Naive thymus-derived CD8-positive, alpha-beta T cell (primary cell): ENCODE results near the gene DSCAM. TPM values are rescaled to one million over a fixed set of nuclear protein-coding genes. Genes with fewer than 3 reads are reported as not detected.

Experiments used
- ATAC-seq, 2 donors: fragments of 150-1000 bp; cut with Tn5 transposase in 1 of 2; sonication (Bioruptor Pico), chemical (Tn5 transposase) in 1 of 2; 1 replicate in 1 of 2; 2 replicates in 1 of 2; pipeline ENCODE4 v1.10.0; 2021; ENCODE audit warnings: mild to moderate bottlenecking in 2 of 2, moderate library complexity in 2 of 2
- POLR2A ChIA-PET: fragments of 350-600 bp; sonication (Branson Sonifier 250); formaldehyde crosslinking; loops from one replicate; lab custom pipeline; 2021; ENCODE audit warnings: antibody characterized with exemption; lab: Charles Lee
- DNase-seq, 10 donors: peaks; one replicate each; pipeline versions ENCODE4 v3.0.0 to v3.0.0-alpha.2; 2020 to 2022
- H3K27ac Mint-ChIP-seq, 10 donors: one replicate each; pipeline ENCODE4 v1.8.0; 2020 to 2022; ENCODE audit warnings: mild to moderate bottlenecking in 10 of 10, mixed read lengths in 10 of 10, moderate library complexity in 4 of 10, inconsistent platforms in 1 of 10
- H3K27me3 Mint-ChIP-seq, 5 donors: one replicate each; pipeline ENCODE4 v1.8.0; 2021 to 2022; ENCODE audit warnings: mixed read lengths in 5 of 5
- H3K36me3 Mint-ChIP-seq, 3 donors: one replicate each; pipeline ENCODE4 v1.8.0; 2020 to 2022; ENCODE audit warnings: mixed read lengths in 3 of 3, mild to moderate bottlenecking in 2 of 3, inconsistent platforms in 1 of 3
- H3K4me1 Mint-ChIP-seq, 4 donors: one replicate each; pipeline ENCODE4 v1.8.0; 2021 to 2022; ENCODE audit warnings: mixed read lengths in 4 of 4
- H3K4me3 Mint-ChIP-seq, 10 donors: one replicate each; pipeline ENCODE4 v1.8.0; 2020 to 2022; ENCODE audit warnings: mild to moderate bottlenecking in 10 of 10, mixed read lengths in 10 of 10, moderate library complexity in 6 of 10, inconsistent platforms in 1 of 10
- H3K9me3 Mint-ChIP-seq, 9 donors: one replicate each; pipeline ENCODE4 v1.8.0; 2020 to 2022; ENCODE audit warnings: mixed read lengths in 9 of 9, mild to moderate bottlenecking in 3 of 9, inconsistent platforms in 1 of 9, moderate library complexity in 1 of 9
- polyA plus RNA-seq, 3 donors: library from polyadenylated mRNA; unstranded; fragments of 300-500 nt; fragmentation: Illumina TruSeq; gene quantifications; one replicate each; pipeline ENCODE4 v1.2.3, GENCODE V29; 2021
- total RNA-seq, 8 experiments: library from RNA in 2 of 8; stranded (reverse) in 2 of 8; gene quantifications; one replicate each; pipeline ENCODE4 v1.2.3 and lab custom pipeline; 2021 to 2026

Gene DSCAM
- total and polyA plus RNA-seq, 5 experiments from 2014 or later, result not detected

GRCh38 chr21:40155563-40155962, 691.4 kb downstream of the DSCAM start:
- Mint-ChIP-seq H3K4me1 (no peaks in the 10 kb centered on the region), H3K27ac (no peak overlapping the region), H3K4me3 (no peak overlapping the region), H3K9me3 (peaks cover 0 to 13% (median 0%) of the 10 kb centered on the region in 9 donors), H3K36me3 (no peaks in the 10 kb centered on the region), H3K27me3 (peaks cover 2 to 16% (median 8%) of the 10 kb centered on the region in 5 donors)
- POLR2A ChIA-PET, result no interaction called here
- DNase-seq (no peak), ATAC-seq (no peak)

GRCh38 chr21:40153351-40153750, 693.6 kb downstream of the DSCAM start:
- DNase-seq (no peak), ATAC-seq (no peak)
- peaks cover 2 to 16% (median 8%) of the 10 kb centered on the region in 5 donors for H3K27me3 Mint-ChIP-seq
- H3K36me3 Mint-ChIP-seq, result no peaks in the 10 kb centered on the region
- H3K27ac Mint-ChIP-seq, result no peak overlapping the region
- no peaks in the 10 kb centered on the region for H3K4me1 Mint-ChIP-seq
- peaks cover 0 to 13% (median 0%) of the 10 kb centered on the region in 9 donors for H3K9me3 Mint-ChIP-seq
- no peak overlapping the region for H3K4me3 Mint-ChIP-seq
- POLR2A ChIA-PET, result no interaction called here

GRCh38 chr21:40152476-40152875, 694.5 kb downstream of the DSCAM start:
- ATAC-seq (no peak), DNase-seq (no peak)
- H3K4me1 Mint-ChIP-seq, result no peaks in the 10 kb centered on the region
- H3K27me3 Mint-ChIP-seq, result peaks cover 2 to 16% (median 8%) of the 10 kb centered on the region in 5 donors
- peaks cover 0 to 13% (median 0%) of the 10 kb centered on the region in 9 donors for H3K9me3 Mint-ChIP-seq
- H3K36me3 Mint-ChIP-seq, result no peaks in the 10 kb centered on the region
- POLR2A ChIA-PET, result no interaction called here
- peak overlapping the region in 1 of 10 donors; percentile 45 for H3K27ac Mint-ChIP-seq
- no peak overlapping the region for H3K4me3 Mint-ChIP-seq

GRCh38 chr21:40151611-40152010, 695.3 kb downstream of the DSCAM start:
- POLR2A ChIA-PET, result no interaction called here
- ATAC-seq, result no peak
- DNase-seq, result no peak
- no peaks in the 10 kb centered on the region for H3K36me3 Mint-ChIP-seq
- peaks cover 0 to 13% (median 0%) of the 10 kb centered on the region in 9 donors for H3K9me3 Mint-ChIP-seq
- no peak overlapping the region for H3K4me3 Mint-ChIP-seq
- H3K27me3 Mint-ChIP-seq, result peaks cover 2 to 16% (median 8%) of the 10 kb centered on the region in 5 donors
- no peaks in the 10 kb centered on the region for H3K4me1 Mint-ChIP-seq
- no peak overlapping the region for H3K27ac Mint-ChIP-seq

- Mint-ChIP-seq H3K27me3 (peaks cover 0 to 5% (median 0%) of the 10 kb centered on the region in 5 donors), H3K4me3 (no peak overlapping the region), H3K36me3 (no peaks in the 10 kb centered on the region), H3K27ac (no peak overlapping the region), H3K4me1 (no peaks in the 10 kb centered on the region), H3K9me3 (peaks cover 0 to 2% (median 0%) of the 10 kb centered on the region in 9 donors)
- POLR2A ChIA-PET, result no interaction called here
- no peak for ATAC-seq
- no peak for DNase-seq
These were observed 700.6 kb downstream of the DSCAM start for GRCh38 chr21:40146216-40146837.

- ATAC-seq, result no peak
- peaks cover 0 to 2% (median 0%) of the 10 kb centered on the region in 9 donors for H3K9me3 Mint-ChIP-seq
- peak in 5 of 10 donors; percentile 5 to 20 (median 7) for DNase-seq
- H3K36me3 Mint-ChIP-seq, result no peaks in the 10 kb centered on the region
- H3K4me1 Mint-ChIP-seq, result no peaks in the 10 kb centered on the region
- H3K4me3 Mint-ChIP-seq, result no peak overlapping the region
- POLR2A ChIA-PET, result no interaction called here
- H3K27ac Mint-ChIP-seq, result no peak overlapping the region
- peaks cover 0 to 5% (median 0%) of the 10 kb centered on the region in 5 donors for H3K27me3 Mint-ChIP-seq
These were observed 703.0 kb downstream of the DSCAM start for GRCh38 chr21:40143822-40144525.

- ATAC-seq (no peak), DNase-seq (no peak)
- Mint-ChIP-seq H3K4me3 (no peak overlapping the region), H3K27me3 (peaks cover 0 to 5% (median 0%) of the 10 kb centered on the region in 5 donors), H3K9me3 (peaks cover 0 to 2% (median 0%) of the 10 kb centered on the region in 9 donors), H3K4me1 (no peaks in the 10 kb centered on the region), H3K27ac (no peak overlapping the region), H3K36me3 (no peaks in the 10 kb centered on the region)
- POLR2A ChIA-PET, result no interaction called here
These were observed 705.3 kb downstream of the DSCAM start for GRCh38 chr21:40141621-40142020.

- no peak overlapping the region for H3K4me3 Mint-ChIP-seq
- H3K27ac Mint-ChIP-seq, result no peak overlapping the region
- H3K36me3 Mint-ChIP-seq, result no peaks in the 10 kb centered on the region
- DNase-seq (no peak), ATAC-seq (no peak)
- H3K27me3 Mint-ChIP-seq, result peaks cover 0 to 5% (median 0%) of the 10 kb centered on the region in 5 donors
- H3K9me3 Mint-ChIP-seq, result peaks cover 0 to 2% (median 0%) of the 10 kb centered on the region in 9 donors
- POLR2A ChIA-PET, result no interaction called here
- no peaks in the 10 kb centered on the region for H3K4me1 Mint-ChIP-seq
These were observed 706.3 kb downstream of the DSCAM start for GRCh38 chr21:40140675-40141074.

- Mint-ChIP-seq H3K36me3 (no peaks in the 10 kb centered on the region), H3K4me3 (no peak overlapping the region), H3K27ac (no peak overlapping the region), H3K9me3 (no peaks in the 10 kb centered on the region), H3K4me1 (no peaks in the 10 kb centered on the region), H3K27me3 (peaks cover 0 to 5% (median 1%) of the 10 kb centered on the region in 5 donors)
- DNase-seq (no peak), ATAC-seq (no peak)
- POLR2A ChIA-PET, result no interaction called here
These were observed 707.3 kb downstream of the DSCAM start for GRCh38 chr21:40139636-40140035.

GRCh38 chr21:40136571-40136970, 710.4 kb downstream of the DSCAM start:
- Mint-ChIP-seq H3K9me3 (peaks cover 0 to 9% (median 0%) of the 10 kb centered on the region in 9 donors), H3K36me3 (no peaks in the 10 kb centered on the region), H3K27ac (no peak overlapping the region), H3K4me3 (no peak overlapping the region), H3K27me3 (peaks cover 0 to 2% (median 0%) of the 10 kb centered on the region in 5 donors), H3K4me1 (no peaks in the 10 kb centered on the region)
- DNase-seq (no peak), ATAC-seq (no peak)
- POLR2A ChIA-PET, result no interaction called here

- peaks cover 0 to 2% (median 0%) of the 10 kb centered on the region in 5 donors for H3K27me3 Mint-ChIP-seq
- DNase-seq, result no peak
- no peaks in the 10 kb centered on the region for H3K4me1 Mint-ChIP-seq
- no peak for ATAC-seq
- no peak overlapping the region for H3K27ac Mint-ChIP-seq
- H3K4me3 Mint-ChIP-seq, result no peak overlapping the region
- H3K36me3 Mint-ChIP-seq, result no peaks in the 10 kb centered on the region
- H3K9me3 Mint-ChIP-seq, result peaks cover 0 to 9% (median 0%) of the 10 kb centered on the region in 9 donors
- POLR2A ChIA-PET, result no interaction called here
These were observed 712.0 kb downstream of the DSCAM start for GRCh38 chr21:40134731-40135492.

GRCh38 chr21:40130476-40130875, 716.5 kb downstream of the DSCAM start:
- DNase-seq (no peak), ATAC-seq (no peak)
- Mint-ChIP-seq H3K4me1 (no peaks in the 10 kb centered on the region), H3K9me3 (peaks cover 0 to 18% (median 4%) of the 10 kb centered on the region in 9 donors), H3K4me3 (no peak overlapping the region), H3K36me3 (no peaks in the 10 kb centered on the region), H3K27me3 (peaks cover 0 to 9% (median 3%) of the 10 kb centered on the region in 5 donors), H3K27ac (no peak overlapping the region)
- POLR2A ChIA-PET, result no interaction called here

GRCh38 chr21:40129809-40130208, 717.1 kb downstream of the DSCAM start:
- POLR2A ChIA-PET, result no interaction called here
- Mint-ChIP-seq H3K27ac (no peak overlapping the region), H3K4me3 (no peak overlapping the region)

More at GRCh38 chr21:40129809-40130208, 717.1 kb downstream of the DSCAM start:
- H3K27me3 Mint-ChIP-seq, result peaks cover 0 to 9% (median 2%) of the 10 kb centered on the region in 5 donors
- ATAC-seq (no peak), DNase-seq (no peak)
- H3K9me3 Mint-ChIP-seq, result peaks cover 0 to 18% (median 4%) of the 10 kb centered on the region in 9 donors
- peaks cover 0 to 3% (median 0%) of the 10 kb centered on the region in 3 donors for H3K36me3 Mint-ChIP-seq
- no peaks in the 10 kb centered on the region for H3K4me1 Mint-ChIP-seq
